Dendritic cell treated with granulocyte-macrophage colony-stimulating factor and Interleukin-4, amounts not matched to agents 40 ng/mL and 50 ng/mL, for 4 days (primary cell): Measurements from ENCODE around the gene CHST11.

Experiments
- H3K27ac Mint-ChIP-seq: one replicate; pipeline ENCODE4 v1.8.0; 2022; ENCODE audit warnings: mild to moderate bottlenecking, mixed read lengths
- H3K27me3 Mint-ChIP-seq: one replicate; pipeline ENCODE4 v1.8.0; 2022; ENCODE audit warnings: mild to moderate bottlenecking, mixed read lengths
- H3K36me3 Mint-ChIP-seq: one replicate; pipeline ENCODE4 v1.8.0; 2022; ENCODE audit warnings: low read depth, mixed read lengths
- H3K4me1 Mint-ChIP-seq: one replicate; pipeline ENCODE4 v1.8.0; 2022; ENCODE audit warnings: low read depth, mixed read lengths
- H3K4me3 Mint-ChIP-seq: one replicate; pipeline ENCODE4 v1.8.0; 2022; ENCODE audit warnings: mild to moderate bottlenecking, moderate library complexity, mixed read lengths
- H3K9me3 Mint-ChIP-seq: one replicate; pipeline ENCODE4 v1.8.0; 2022; ENCODE audit warnings: mixed read lengths
- intact Hi-C: fragments of 100-400 bp; cut with micrococcal nuclease; formaldehyde crosslinking; loops from one replicate; pipeline ENCODE4 v1.15.0; 2022

CHST11 gene

DNA sequence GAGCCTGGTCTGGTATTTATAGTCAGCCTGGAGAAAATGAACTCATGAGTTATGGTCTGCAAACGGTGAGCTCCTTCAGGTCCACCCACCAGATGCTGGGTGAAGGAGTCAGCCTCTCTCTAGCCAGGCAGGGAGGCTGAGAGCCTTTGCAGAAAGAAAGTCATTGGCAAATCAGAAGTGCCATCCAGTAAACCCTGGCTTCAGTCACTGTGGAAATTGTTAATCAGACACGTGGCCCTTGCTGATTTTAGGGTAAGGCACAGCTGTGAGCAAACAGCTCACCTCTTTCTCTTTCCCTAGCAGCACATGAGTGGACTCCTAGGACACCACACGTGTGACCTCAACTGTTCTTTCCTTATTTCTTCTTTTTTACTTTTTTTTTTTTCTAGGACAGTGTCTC lies 44.9 kb downstream of the CHST11 start:
- Mint-ChIP-seq H3K4me1 (peaks cover 94% of the 10 kb centered on the region), H3K9me3 (no peaks in the 10 kb centered on the region), H3K36me3 (peaks cover 69% of the 10 kb centered on the region), H3K27me3 (no peaks in the 10 kb centered on the region), H3K4me3 (no peak overlapping the region), H3K27ac (peak overlapping the region; percentile 70)
- intact Hi-C loops, result no loop called here

DNA sequence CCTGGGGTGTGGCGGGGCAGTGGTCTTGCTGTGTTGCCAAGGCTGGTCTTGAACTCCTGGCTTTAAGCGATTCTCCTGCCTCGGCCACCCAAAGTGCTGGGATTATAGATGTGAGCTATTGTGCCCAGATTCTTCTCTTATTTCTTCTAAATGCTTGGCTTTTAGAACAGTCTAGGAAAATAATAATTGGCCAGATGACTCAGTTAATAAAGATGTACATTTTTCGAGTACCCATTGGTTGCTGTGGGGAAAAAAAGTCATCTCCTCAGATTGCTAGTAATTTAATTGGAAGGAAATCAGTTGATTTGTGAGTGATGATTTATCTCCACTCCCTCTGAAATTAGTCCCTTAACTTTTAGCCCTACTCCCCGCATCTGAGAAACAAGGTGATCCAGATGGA lies 45.5 kb downstream of the CHST11 start:
- Mint-ChIP-seq H3K36me3 (peaks cover 73% of the 10 kb centered on the region), H3K27ac (peak overlapping the region; percentile 70), H3K4me1 (peaks cover 94% of the 10 kb centered on the region), H3K9me3 (no peaks in the 10 kb centered on the region), H3K4me3 (no peak overlapping the region), H3K27me3 (no peaks in the 10 kb centered on the region)
- intact Hi-C loops, result no loop called here

DNA sequence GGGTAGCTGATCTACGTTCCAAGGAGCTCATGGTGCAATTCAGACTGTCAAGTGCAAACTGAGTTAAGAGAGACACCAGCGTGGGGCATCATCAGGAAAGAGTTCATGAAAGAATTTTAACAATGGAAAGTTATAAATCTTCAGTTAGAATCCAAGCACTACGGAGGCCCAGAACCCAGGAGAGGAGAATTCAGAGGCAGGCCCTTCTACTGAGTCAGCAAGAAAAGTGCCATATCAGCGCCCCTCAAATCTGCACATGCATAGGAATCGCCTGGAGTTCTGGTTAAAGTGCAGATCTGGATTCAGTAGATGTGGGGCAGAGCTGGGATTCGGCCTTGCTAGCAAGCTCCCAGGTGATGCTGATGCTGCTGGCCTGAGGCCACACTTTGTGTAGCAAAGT lies 45.9 kb downstream of the CHST11 start:
- no peaks in the 10 kb centered on the region for H3K9me3 Mint-ChIP-seq
- H3K4me3 Mint-ChIP-seq, result no peak overlapping the region
- no peaks in the 10 kb centered on the region for H3K27me3 Mint-ChIP-seq
- intact Hi-C loops, result no loop called here
- peaks cover 94% of the 10 kb centered on the region for H3K4me1 Mint-ChIP-seq
- H3K36me3 Mint-ChIP-seq, result peaks cover 73% of the 10 kb centered on the region
- H3K27ac Mint-ChIP-seq, result no peak overlapping the region

DNA sequence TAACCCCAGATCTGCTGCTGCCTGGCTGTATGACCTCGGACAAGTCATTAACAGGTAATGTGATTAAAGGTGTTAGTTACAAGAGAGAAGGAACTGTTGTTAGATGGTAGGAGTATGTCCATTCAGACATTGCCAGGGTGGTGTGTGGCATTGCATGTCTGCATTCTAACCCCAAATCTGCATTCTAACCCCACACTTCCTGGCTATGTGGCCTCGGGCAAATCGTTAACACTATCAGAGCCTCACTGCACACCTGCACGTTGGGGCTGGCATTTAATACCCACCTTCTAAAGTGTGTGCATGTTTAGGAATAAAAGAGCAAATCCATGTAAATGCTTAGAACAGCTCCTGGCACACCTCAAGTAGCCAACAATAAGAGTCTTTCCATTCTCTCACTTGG lies 46.4 kb downstream of the CHST11 start:
- Mint-ChIP-seq H3K4me1 (peaks cover 94% of the 10 kb centered on the region), H3K27me3 (no peaks in the 10 kb centered on the region), H3K9me3 (no peaks in the 10 kb centered on the region), H3K27ac (no peak overlapping the region), H3K4me3 (no peak overlapping the region), H3K36me3 (peaks cover 73% of the 10 kb centered on the region)
- intact Hi-C loops, result no loop called here

DNA sequence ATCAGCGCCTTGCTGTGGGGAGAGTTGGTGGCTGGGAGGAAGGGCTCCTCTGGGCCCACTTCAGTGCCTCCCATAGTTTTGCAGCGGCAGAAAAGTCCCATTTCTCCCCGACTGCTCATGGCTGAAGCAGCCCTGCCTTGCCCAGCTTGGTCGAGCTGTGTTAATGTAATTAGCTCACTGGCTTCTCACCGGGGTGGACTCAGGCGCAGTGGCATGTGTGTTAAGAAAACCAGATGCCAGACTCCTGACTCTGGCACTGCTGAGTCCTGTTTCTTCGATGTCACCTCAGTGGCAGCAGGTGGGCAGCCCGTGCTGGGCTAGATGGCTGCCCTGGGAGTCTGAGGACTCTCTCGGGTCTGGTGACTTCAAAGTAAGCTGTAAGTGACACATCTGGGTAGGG lies 47.4 kb downstream of the CHST11 start:
- no peak overlapping the region for H3K4me3 Mint-ChIP-seq
- H3K4me1 Mint-ChIP-seq, result peaks cover 92% of the 10 kb centered on the region
- H3K27ac Mint-ChIP-seq, result no peak overlapping the region
- H3K9me3 Mint-ChIP-seq, result peaks cover 9% of the 10 kb centered on the region
- intact Hi-C loops, result no loop called here
- peaks cover 73% of the 10 kb centered on the region for H3K36me3 Mint-ChIP-seq
- H3K27me3 Mint-ChIP-seq, result no peaks in the 10 kb centered on the region

DNA sequence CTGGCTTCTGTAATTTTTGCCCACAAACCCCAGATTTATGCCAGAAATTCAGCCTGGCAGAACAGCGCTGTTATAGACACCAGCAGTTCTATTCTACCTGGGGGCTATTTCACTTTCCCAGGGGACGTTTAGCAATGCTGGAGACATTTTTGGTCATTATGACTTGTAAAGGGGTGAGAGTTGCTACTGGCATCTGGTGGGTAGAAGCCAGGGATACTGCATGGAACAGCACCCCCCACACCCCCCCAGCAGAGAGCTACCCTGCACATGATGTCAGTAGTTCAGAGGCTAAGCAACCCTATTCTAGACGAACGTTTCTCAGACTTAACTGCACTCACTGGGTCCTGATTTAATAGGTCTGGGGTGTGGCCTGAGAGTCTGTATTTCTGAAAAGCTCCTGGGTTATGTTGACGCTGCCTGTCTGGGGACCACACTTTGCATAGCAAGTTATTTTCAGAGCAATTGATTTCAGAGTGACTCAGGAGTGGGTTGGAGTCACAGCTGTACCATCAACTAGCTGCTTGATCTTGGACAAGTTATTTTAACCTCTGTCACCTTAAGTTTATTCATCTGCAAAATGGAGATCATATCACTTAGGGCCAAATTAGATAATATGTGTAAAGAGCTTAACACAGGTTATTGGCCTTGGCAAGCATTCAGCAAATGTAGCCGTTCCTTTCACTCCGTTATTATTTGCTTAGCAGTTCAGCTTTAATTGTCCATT lies 48.5 kb downstream of the CHST11 start:
- no peak overlapping the region for H3K4me3 Mint-ChIP-seq
- H3K36me3 Mint-ChIP-seq, result peaks cover 70% of the 10 kb centered on the region
- no peak overlapping the region for H3K27ac Mint-ChIP-seq
- peaks cover 9% of the 10 kb centered on the region for H3K9me3 Mint-ChIP-seq
- intact Hi-C loops, result no loop called here
- peaks cover 90% of the 10 kb centered on the region for H3K4me1 Mint-ChIP-seq
- no peaks in the 10 kb centered on the region for H3K27me3 Mint-ChIP-seq

DNA sequence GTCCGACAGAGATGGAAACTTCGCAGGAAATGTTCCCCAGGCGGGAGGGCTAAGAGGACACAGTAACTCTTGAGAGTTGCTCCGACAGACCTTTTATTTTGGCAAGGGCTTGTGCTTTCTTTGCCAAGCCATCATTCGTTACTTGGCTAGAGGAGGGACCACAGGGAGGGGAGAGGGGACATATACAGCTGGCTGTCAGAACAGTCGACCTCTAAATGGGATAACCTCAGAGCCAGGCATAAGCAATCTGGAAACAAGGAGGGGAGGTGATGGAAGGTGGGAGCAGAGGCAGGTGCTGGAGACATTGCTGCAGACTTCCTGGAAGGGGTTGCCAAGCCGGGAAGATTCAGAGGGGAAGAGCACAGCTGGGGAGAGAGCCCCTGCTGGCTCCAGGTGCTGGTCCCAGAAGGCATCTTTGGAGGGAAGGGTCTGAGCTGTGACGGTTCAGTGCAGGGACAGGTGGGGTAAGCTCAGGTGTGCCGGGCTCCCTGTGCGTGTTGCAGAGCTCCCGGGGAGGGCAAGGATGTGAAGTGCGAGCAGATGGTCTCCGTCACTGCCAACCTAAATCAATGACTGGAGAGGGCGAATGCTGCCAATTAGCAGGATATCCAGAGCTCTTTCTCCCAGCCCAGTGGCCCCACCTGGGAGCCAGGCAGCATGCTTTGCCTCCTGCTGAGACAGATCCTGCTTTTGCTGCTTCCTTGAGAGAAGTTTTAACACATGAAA lies 50.1 kb downstream of the CHST11 start:
- no peak overlapping the region for H3K4me3 Mint-ChIP-seq
- peaks cover 89% of the 10 kb centered on the region for H3K4me1 Mint-ChIP-seq
- peaks cover 59% of the 10 kb centered on the region for H3K36me3 Mint-ChIP-seq
- H3K27me3 Mint-ChIP-seq, result no peaks in the 10 kb centered on the region
- no peak overlapping the region for H3K27ac Mint-ChIP-seq
- intact Hi-C loops, result no loop called here
- H3K9me3 Mint-ChIP-seq, result peaks cover 9% of the 10 kb centered on the region

DNA sequence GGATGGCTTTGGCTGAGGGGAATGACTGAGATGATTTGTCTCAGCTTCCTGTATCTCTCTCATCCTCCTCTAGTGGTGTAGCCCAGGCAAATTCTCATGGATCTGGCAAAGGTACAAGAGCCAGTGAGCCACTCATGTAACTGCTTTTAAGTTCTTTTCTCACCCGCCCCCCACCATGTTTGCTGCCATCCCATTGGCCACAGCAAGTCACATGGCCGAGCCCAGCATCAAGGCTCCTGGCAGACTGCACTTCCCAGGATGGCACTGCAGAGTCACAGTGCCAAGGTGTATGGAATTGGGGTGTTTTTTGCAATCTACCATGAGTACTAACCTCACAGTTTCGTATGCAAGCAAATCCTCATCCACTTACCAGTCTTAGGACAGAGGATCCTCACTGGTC lies 50.9 kb downstream of the CHST11 start:
- H3K9me3 Mint-ChIP-seq, result peaks cover 9% of the 10 kb centered on the region
- H3K4me3 Mint-ChIP-seq, result no peak overlapping the region
- intact Hi-C loops, result no loop called here
- peaks cover 86% of the 10 kb centered on the region for H3K4me1 Mint-ChIP-seq
- H3K27ac Mint-ChIP-seq, result no peak overlapping the region
- no peaks in the 10 kb centered on the region for H3K27me3 Mint-ChIP-seq
- H3K36me3 Mint-ChIP-seq, result peaks cover 56% of the 10 kb centered on the region

DNA sequence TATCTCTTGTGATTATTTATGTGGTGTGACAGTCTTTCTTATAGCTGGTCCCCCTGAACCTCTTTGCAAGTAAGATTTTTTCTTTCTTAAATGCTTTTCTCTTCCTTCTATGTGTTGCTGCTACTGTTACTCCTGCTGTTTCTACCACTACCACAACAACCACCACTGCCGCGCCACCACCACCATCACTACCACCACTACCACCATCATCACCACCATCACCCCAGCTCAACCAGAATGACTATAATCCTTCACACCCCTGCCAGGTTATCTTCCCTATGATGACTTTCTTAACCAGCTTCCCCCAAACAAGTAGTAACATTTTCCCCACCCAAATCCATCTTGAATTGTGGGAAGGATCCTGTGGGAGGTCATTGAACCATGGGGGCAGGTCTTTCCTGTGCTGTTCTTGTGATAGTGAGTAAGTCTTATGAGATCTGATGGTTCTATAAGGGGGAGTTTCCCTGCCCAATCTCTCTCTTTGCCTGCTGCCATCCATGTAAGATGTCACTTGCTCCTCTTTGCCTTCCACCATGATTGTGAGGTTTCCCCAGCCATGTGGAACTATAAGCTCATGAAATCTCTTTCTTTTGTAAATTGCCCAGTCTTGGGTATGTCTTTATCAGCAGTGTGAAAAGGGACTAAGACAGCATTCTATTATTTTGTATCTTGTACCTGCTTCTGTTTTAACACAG lies 52.2 kb downstream of the CHST11 start:
- no peak overlapping the region for H3K27ac Mint-ChIP-seq
- H3K36me3 Mint-ChIP-seq, result peaks cover 50% of the 10 kb centered on the region
- peaks cover 9% of the 10 kb centered on the region for H3K9me3 Mint-ChIP-seq
- intact Hi-C loops, result no loop called here
- H3K4me3 Mint-ChIP-seq, result no peak overlapping the region
- H3K27me3 Mint-ChIP-seq, result no peaks in the 10 kb centered on the region
- H3K4me1 Mint-ChIP-seq, result peaks cover 81% of the 10 kb centered on the region

DNA sequence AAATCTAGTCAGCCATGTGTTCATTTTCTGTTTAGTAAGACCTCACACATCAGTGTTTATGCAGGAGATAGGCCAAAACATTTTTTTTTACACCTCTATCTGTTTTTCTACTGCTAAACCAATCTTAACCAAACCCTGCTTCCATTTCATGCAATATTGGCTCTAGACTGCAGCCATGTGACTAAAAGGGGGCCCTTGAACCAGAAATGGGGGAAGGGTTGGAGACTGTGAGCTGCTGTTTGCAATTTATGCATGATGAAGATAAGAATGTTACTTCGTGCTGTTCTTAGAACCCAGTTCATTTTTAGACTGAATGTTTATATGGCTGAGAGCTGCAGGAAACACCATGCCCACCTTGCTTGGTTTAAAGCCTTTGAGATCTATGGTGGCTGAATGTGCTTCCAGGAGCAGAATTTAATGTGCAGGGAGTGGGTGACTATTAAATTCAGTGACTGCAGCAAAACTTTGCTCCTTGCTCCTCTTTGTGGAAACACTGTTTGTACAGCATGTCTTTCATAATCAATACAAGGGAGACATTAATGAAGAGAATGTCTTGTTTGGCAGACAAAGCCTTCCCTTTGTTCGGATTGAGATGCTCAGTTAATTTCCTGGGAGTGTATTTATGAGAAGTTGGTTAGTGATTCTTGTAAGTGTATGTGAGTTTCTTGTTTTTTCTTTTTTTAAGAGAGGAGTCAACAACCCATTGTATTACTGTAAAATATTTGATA lies 53.6 kb downstream of the CHST11 start:
- peaks cover 9% of the 10 kb centered on the region for H3K9me3 Mint-ChIP-seq
- peak overlapping the region; percentile 55 for H3K27ac Mint-ChIP-seq
- no peaks in the 10 kb centered on the region for H3K27me3 Mint-ChIP-seq
- peaks cover 77% of the 10 kb centered on the region for H3K4me1 Mint-ChIP-seq
- intact Hi-C loops, result no loop called here
- no peak overlapping the region for H3K4me3 Mint-ChIP-seq
- peaks cover 49% of the 10 kb centered on the region for H3K36me3 Mint-ChIP-seq

DNA sequence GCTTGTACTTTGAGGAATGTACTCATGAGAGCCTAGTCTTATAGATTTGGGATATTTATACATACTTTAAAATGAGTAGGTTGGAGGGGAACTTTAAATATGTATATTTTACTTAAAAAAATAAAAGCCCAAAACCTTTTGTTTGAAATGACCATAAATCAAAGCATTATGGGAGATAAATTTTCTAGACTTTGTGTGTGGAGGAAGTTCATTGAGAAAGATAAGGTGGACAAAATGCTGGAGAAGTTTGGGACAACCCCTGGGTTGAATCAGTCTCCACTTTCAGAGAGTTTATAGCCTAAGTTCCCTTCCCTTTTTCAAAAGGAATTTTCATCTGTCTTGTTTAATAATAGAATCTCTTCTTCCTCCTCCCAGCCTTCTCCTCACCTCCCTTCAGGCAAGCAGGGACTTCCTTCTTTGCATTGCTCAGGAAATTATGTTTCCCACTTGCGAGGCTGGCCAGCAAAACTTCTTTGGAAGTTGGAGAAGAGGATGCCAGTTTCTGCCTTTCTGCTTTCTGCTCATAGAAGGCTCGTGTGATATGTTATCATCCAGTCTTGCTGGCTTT lies 54.2 kb downstream of the CHST11 start:
- Mint-ChIP-seq H3K9me3 (peaks cover 9% of the 10 kb centered on the region), H3K4me3 (no peak overlapping the region), H3K27me3 (no peaks in the 10 kb centered on the region), H3K4me1 (peaks cover 77% of the 10 kb centered on the region), H3K36me3 (peaks cover 49% of the 10 kb centered on the region), H3K27ac (peak overlapping the region; percentile 55)
- intact Hi-C loops, result no loop called here

DNA sequence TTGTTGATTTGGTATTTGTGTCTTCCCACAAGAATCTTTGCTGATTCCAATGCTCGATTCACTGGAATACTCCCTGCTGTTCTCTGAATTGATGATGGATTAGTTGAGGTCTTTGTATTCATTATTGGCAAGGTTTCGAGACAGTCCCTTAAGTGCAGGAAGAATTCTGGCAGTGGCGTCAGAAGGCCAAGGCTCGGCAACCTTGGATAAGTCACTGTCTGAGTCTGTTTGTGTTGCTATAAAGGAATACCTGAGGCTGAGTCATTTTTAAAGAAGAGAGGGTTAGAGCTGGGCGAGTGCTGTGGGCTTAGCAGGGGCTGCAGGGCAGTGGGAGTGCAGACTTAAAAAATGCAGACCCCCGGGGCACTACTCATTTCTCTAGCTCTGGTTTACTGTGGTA lies 56.9 kb downstream of the CHST11 start:
- Mint-ChIP-seq H3K27ac (peak overlapping the region; percentile 22), H3K4me3 (no peak overlapping the region), H3K4me1 (peaks cover 78% of the 10 kb centered on the region), H3K36me3 (peaks cover 37% of the 10 kb centered on the region), H3K27me3 (no peaks in the 10 kb centered on the region), H3K9me3 (peaks cover 5% of the 10 kb centered on the region)
- intact Hi-C loops, result no loop called here

DNA sequence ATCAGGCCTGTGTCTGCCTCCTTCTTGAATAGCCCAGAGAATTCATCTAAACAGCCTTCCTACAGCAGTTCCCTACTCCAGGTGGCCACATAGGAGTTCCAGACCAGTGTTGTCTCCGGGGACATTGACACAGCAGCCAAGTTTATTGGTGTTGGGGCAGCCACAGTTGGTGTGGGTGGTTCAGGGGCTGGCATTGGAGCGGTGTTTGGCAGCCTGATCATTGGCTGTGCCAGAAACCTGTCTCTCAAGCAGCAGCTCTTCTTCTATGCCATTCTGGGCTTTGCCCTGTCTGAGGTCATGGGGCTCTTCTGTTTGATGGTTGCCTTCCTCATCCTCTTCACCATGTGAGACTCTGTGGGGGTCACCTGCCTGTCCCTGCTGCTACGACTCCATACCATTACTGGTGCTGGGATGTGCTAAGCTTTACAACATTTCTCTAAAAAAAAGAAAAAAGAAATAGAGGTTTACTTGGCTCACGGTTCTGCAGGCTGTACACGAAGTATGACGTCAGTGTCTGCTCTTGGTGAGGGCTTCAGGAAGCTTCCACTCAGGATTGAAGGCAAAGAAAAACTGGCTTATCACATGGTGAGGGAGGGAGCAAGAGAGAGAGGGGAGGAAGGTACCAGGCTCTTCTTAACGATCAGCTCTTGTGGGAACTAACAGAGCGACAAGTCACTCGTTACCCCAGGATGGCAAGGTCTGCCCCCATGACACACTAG lies 57.5 kb downstream of the CHST11 start:
- Mint-ChIP-seq H3K27me3 (no peaks in the 10 kb centered on the region), H3K27ac (no peak overlapping the region), H3K9me3 (no peaks in the 10 kb centered on the region), H3K4me3 (no peak overlapping the region), H3K36me3 (peaks cover 32% of the 10 kb centered on the region), H3K4me1 (peaks cover 76% of the 10 kb centered on the region)
- intact Hi-C loops, result no loop called here
